GM18507 (cell line): ENCODE data around the gene SAFB.
"Not testable (repeated sequence)": the region's sequence is repeated elsewhere in the genome, so short reads cannot be mapped to it uniquely, and the experiment has no call there.

ENCODE experiments used
- DNase-seq: peaks from one replicate; pipeline ENCODE4 v3.0.0; 2011; ENCODE audit warnings: low read depth; ENCODE audit not compliant: insufficient read length; ENCODE audit errors: extremely low spot score
- FAIRE-seq: peaks from 2 replicates; lab custom pipeline; 2011; peaks lifted over from hg19 to GRCh38; lab: Jason Lieb, UNC

SAFB gene

DNA sequence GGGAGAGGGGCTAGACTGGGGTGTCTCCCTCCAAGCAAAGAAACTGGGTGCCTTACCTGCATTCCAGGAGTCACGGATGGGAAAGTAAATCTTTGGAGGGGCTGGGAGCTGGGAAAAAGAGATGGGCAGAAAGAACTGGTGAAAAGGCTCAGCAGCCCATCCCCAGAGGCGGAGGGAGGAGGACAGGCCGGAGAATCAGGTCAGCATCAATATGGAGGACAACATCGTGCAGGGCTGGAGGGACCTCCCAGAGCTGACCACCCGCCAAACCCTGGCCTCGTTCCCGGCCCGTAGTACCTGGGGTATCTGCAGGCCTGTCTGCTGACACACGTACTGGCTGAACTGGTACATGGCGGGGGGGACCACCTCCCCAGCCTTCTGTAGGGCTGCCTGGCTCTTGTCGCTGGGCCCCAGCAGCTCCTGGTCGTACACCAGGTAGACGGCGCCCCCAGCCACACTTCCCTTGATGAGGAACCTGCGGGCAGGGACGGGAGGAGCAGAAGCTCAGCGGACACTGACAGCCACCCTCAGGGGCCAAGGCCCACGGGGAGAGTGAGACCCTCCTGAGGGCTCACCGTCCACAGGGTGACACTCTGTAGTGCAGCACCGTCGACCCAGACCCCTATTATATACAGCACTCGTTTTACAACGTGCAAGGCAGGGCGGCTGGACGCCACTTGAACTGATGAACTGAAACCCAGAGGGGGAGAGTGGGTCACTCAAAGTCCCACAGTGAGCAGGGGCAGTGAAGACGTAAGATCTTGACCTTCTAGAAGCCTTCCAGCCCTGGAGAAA, 56.6 kb downstream of the SAFB start:
- no peak for DNase-seq
- FAIRE-seq, result no peak

DNA sequence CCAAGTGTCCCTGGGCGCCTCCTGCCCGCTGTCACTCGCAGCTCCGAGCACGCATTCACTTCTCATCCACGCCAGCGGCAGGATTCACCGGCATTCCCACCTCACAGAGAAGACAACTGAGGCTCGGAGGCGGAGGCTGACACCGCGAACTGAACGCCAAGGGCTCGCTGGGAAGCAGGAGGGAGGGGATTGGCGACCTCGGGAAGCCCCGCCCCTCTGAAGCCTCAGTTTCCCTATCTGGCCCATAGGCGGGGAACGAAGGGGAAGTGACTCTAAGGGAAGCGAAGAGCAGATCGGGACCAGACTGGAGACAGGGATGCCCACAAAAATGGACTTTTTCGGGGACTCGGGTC, 57.2 kb downstream of the SAFB start:
- FAIRE-seq (no peak), DNase-seq (no peak)

DNA sequence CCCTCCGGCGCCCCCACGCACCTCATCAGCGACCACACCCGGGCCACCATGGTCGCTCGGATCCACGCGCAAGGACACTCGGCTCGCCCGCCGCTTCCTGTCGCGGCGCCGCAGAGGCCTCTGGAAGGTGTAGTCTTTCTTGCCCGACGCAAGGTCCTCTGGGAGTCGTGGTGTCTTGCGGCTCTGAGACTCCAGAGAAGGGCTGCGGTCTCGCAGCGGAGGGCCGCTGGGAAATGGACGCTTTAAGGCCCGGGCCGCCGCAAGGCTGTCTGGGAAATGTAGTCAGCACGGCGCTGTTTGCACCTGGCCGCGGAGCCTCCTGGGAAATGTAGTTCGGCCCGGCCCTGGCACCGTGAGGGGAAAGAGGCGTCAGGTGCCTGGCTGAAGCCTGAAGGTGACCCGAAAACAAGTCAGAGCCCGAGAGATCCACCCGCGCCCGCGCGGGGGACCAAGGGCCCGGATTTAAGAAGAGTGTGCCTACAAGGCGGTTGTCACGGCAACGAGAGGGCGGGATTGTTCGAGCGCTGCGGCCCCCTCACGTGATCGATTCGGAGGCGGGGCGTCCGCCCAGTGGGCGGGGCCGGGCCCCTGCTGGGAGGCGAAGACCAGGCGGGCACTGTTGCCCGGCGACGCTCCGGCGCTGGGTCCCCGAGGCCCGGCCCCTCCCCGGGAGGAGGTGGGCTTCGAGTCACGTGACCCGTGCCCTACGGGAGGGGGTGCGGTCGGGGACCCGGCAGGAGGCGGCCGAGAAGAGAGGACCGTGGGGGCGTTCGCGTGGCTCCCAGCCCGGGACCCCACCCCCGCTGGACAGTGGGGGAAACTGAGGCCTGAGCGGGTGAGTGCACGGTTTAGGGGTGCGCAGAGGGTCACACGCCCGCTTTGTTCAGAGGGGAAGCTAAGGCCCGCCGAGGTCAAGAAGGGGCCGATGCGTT, 57.8 kb downstream of the SAFB start, which contains the start of the genes HSD11B1L and MICOS13:
HSD11B1L (plus strand) TSS at position 591 of the 932 bp plus-strand sequence. CDS start 3,806 bp downstream, outside the sequence.
MICOS13 (minus strand) TSS at position 80 of the 932 bp plus-strand sequence; CDS start at position 50, 30 bp downstream.
- DNase-seq, result peak; percentile 92
- peak; percentile 100 for FAIRE-seq

GRCh38 chr19:5681391-5682106, 58.7 kb downstream of the SAFB start:
- DNase-seq (no peak), FAIRE-seq (no peak)

DNA sequence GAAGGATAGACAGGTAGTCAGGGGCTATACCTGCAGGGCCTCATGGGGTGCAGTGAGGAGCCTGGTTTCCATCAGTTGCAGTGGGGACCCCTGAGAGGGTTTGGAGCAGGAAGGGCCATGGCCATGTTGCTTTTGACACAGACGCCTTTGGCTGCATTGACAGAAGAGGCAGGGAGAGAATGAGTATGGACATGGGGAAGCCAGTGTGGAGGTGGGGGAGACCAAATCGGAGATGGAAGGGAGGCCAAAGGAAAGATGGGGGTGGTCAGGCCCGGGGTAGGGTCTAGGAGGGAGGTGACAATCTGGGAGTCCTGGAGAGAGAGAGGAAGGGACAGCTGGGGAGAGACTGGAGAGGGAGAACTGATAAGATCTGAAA, 59.2 kb downstream of the SAFB start:
- DNase-seq, result no peak
- FAIRE-seq, result no peak

GRCh38 chr19:5683177-5683886, 60.4 kb downstream of the SAFB start:
- no peak for FAIRE-seq
- DNase-seq, result no peak

DNA sequence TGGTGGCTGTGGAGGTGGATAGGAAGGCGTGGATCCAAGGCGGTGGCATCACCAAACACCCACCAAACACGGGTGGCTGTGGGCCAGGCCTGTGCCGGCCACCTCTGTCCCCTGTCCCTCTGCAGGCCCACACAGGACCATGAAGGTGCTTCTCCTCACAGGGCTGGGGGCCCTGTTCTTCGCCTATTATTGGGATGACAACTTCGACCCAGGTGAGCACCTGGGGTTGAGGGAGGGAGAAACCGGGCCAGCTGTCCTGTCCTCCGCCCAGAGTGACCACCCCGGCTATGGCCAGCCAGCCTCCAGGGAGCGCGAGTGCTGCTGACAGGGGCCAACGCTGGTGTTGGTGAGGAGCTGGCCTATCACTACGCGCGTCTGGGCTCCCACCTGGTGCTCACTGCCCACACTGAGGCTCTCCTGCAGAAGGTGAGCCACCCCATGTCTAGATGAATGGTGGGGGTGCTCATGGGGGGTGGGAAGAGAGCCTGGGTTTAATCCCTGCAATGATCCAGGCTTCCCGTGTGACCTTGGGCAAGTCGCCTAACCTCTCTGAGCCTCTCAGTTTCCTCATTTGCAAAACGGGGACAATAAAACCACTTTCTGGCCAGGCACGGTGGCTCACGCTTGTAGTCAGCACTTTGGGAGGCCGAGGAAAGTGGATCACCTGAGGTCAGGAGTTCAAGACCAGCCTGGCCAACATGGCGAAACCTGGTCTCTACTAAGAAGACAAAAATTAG, 62.0 kb downstream of the SAFB start:
- DNase-seq, result no peak
- no peak for FAIRE-seq

- no peak for FAIRE-seq
- no peak for DNase-seq
Observed at GRCh38 chr19:5686326-5686646, 63.4 kb downstream of the SAFB start.

GRCh38 chr19:5686647-5687359, 63.9 kb downstream of the SAFB start:
- peak; percentile 95 for FAIRE-seq
- peak; percentile 84 for DNase-seq

GRCh38 chr19:5687360-5688198, 64.7 kb downstream of the SAFB start:
- DNase-seq, result no peak
- no peak for FAIRE-seq

DNA sequence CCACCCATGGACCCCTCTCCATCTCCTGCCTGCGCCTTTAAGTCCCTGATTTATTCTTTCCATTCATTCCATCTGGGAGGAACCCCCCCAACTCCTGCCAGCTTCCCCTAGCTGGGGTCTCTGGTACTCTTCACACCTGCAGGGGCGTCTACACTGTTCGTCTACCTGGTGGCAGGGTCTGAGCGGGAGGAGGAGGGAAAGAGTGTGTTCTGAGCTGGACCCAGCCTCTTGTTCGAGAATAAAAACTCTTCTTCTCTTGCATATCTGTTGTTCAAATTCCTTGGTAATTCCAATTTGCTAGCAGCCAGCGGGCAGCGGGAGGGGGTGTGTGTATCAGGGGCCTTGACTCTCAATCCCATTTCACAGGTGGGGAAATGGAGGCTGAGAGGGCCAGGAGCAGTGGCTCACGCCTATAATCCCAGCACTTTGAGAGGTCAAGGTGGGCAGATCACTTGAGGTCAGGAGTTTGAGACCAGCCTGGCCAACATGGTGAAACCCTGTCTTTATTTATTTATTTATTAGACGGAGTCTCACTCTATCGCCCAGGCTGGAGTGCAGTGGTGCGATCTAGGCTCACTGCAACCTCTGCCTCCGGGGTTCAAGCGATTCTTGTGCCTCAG, 65.5 kb downstream of the SAFB start:
- not testable (repeated sequence) for DNase-seq, FAIRE-seq

- peak; percentile 93 for FAIRE-seq
- DNase-seq, result peak; percentile 91
Observed at GRCh38 chr19:5690125-5690954, 67.5 kb downstream of the SAFB start, which contains the start of gene RPL36. Gene RPL36 (plus strand): TSS chr19:5690295. CDS start chr19:5690508, 213 bp downstream.

DNA sequence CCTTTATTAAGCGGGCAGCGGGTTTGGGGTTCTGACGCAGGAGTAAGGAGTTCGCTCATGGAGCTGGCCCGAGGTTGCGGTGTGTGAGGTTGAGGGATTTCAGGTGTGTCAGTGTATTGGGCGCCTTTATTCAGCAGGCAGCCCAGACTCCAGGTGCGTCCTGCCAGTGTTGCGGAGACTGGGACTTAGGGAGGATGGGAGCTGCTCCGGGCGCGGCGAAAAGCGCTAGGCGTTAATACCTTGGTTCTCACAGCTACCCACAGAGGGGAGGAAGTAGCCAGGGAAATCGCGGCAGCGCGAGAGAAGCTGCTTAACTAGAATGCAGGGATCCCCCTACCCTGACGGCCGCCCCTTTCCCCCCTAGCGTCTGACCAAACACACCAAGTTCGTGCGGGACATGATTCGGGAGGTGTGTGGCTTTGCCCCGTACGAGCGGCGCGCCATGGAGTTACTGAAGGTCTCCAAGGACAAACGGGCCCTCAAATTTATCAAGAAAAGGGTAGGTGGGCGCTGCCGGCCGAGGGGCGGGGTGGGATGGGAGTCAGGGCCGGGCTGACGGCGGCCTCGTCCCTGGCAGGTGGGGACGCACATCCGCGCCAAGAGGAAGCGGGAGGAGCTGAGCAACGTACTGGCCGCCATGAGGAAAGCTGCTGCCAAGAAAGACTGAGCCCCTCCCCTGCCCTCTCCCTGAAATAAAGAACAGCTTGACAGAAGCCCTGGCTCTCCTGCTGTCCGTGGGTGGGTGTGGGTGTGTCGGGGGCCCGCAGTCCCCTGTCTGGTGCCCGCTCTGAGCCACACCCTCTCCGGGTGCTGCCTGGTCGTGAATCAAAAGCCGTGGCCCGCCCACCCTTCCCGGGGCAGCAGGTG, 68.3 kb downstream of the SAFB start:
- FAIRE-seq (peak; percentile 67), DNase-seq (no peak)

DNA sequence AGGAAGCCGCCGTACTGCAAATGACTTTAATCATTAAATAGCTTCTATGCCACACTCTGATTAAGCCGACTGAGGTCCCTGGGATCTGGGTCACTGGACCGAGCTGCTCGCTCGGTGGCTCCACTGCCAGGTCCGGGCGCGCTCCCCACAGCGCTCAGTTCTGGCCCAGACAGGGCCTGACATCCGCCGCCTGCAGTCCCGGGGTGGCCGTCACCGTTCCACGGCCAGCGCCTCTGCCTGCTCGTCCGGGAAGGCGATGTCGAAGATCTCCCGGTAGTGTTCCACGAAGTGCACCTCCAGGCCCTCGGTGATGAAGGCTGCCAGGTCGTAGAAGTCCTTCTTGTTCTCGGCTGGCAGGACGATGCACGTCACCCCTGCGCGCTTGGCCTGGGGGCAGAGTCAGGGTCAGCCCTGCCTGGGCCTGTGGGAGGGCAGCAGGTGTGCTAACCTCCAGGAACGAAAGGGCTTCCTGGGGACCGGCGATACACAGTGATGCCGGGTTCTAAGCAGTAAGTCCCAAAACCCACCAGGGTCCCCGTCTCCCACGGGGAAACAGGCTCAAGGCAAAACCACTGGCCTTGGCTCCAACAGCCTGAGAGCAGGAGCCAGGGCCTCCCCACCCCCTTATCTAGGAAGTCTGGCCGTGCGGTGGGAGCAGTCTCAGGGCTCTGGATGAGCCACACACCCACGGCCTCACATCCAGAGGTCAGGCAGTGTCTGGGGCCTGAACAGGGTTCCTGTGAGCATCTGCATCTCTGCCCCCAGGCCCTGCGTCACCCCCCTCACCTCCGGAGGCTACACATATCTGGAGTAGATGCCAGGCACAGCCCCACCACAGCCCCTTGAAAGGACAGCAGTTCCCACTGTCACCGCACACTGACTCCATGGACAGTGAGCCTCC, 69.2 kb downstream of the SAFB start:
- DNase-seq (no peak), FAIRE-seq (no peak)
